ENCODE data around the gene MIA3.

DNA sequence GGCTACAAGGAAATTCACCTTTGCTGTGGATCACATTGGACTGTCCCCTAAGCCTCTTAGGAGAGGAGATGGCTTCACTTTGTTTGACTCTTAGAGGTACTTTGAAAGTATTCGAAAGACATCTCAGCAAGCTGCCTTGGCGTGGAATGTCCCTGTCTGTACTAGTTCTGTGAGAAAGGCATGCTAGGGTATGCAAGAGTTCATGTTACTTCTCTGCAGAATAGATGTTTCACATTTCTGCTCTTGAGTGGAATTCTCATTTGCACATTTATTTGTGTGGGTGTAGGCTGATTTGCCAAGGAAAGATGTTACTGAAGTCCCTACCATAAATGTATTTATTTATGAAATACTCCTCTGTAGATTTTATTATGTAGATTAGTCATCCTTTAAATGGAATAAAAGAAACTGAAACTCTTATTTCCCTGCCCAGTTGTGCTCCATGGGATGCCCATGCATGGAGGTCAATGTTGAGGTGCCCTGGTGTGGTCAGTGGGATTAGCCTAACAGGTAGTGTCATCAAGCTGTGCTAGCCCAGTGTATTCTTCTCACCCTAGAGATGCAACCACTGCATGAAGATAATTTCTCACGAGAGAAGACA is 13.8 kb downstream of the MIA3 start:
- TF ChIP-seq, protein P1, sequence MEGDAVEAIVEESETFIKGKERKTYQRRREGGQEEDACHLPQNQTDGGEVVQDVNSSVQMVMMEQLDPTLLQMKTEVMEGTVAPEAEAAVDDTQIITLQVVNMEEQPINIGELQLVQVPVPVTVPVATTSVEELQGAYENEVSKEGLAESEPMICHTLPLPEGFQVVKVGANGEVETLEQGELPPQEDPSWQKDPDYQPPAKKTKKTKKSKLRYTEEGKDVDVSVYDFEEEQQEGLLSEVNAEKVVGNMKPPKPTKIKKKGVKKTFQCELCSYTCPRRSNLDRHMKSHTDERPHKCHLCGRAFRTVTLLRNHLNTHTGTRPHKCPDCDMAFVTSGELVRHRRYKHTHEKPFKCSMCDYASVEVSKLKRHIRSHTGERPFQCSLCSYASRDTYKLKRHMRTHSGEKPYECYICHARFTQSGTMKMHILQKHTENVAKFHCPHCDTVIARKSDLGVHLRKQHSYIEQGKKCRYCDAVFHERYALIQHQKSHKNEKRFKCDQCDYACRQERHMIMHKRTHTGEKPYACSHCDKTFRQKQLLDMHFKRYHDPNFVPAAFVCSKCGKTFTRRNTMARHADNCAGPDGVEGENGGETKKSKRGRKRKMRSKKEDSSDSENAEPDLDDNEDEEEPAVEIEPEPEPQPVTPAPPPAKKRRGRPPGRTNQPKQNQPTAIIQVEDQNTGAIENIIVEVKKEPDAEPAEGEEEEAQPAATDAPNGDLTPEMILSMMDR (IDR thresholded peaks at IDR 0.05): no peak
- no peak for TF ChIP-seq EZH2phosphoT487 (IDR thresholded peaks at IDR 0.05)
- TF ChIP-seq EZH2 (IDR thresholded peaks at IDR 0.05): no peak
